GM23338 (cell line): Measurements from ENCODE around the gene EDNRA.

ENCODE experiments used
- CREB1 ChIP-seq: fragments of 250-450 bp; sonication (Bioruptor Pico); IDR thresholded peaks from 2 replicates; pipeline ENCODE4 v1.5.0; 2020; ENCODE audit warnings: low read depth, mild to moderate bottlenecking, moderate library complexity
- EZH2 ChIP-seq: fragments of 200-600 bp; sonication (generic); IDR thresholded peaks from one replicate; pipeline ENCODE4 v1.8.0; 2017; ENCODE audit warnings: antibody characterized with exemption, mild to moderate bottlenecking, low read depth; ENCODE audit not compliant: unreplicated experiment
- EZH2phosphoT487 ChIP-seq: fragments of 200-600 bp; sonication (generic); IDR thresholded peaks from one replicate; pipeline ENCODE4 v1.8.1; 2018; ENCODE audit warnings: antibody characterized with exemption; ENCODE audit not compliant: unreplicated experiment
- JUNB ChIP-seq: IDR thresholded peaks from one replicate; pipeline ENCODE4 v1.6.1; 2016; ENCODE audit warnings: antibody characterized with exemption; ENCODE audit not compliant: unreplicated experiment
- NANOG ChIP-seq: IDR thresholded peaks from 2 replicates; pipeline ENCODE4 v1.6.1; 2016; ENCODE audit warnings: antibody characterized with exemption, borderline replicate concordance
- POLR2AphosphoS5 ChIP-seq: IDR thresholded peaks from 2 replicates; pipeline ENCODE4 v1.6.1; 2016; ENCODE audit warnings: antibody characterized with exemption, low read depth
- STAT1 ChIP-seq: IDR thresholded peaks from one replicate; pipeline ENCODE4 v1.6.1; 2016; ENCODE audit warnings: antibody characterized with exemption; ENCODE audit not compliant: unreplicated experiment
- ZNF114 ChIP-seq: fragments of 250-450 bp; sonication (Bioruptor Pico); IDR thresholded peaks from 2 replicates; pipeline ENCODE4 v1.5.0; 2020; ENCODE audit warnings: mild to moderate bottlenecking, moderate library complexity
- ZNF331 ChIP-seq: fragments of 250-450 bp; sonication (Bioruptor Pico); IDR thresholded peaks from 2 replicates; pipeline ENCODE4 v1.5.0; 2020; ENCODE audit warnings: low read depth, mild to moderate bottlenecking, moderate library complexity
- TF ChIP-seq, protein P1 (sequence below), 2 experiments: fragments of 200-600 bp in 1 of 2; sonication (generic) in 1 of 2; conservative IDR thresholded peaks; 2 replicates each; pipeline versions ENCODE4 v1.5.1 to v1.6.1; 2016 to 2017; ENCODE audit warnings: antibody characterized with exemption in 2 of 2, low read depth in 2 of 2, mild to moderate bottlenecking in 2 of 2, moderate library complexity in 1 of 2
- TF ChIP-seq, protein P2 (sequence below): IDR thresholded peaks from one replicate; pipeline ENCODE4 v1.6.1; 2018; ENCODE audit warnings: antibody characterized with exemption; ENCODE audit not compliant: unreplicated experiment
- TF ChIP-seq, protein P3 (sequence below): fragments of 250-450 bp; sonication (Bioruptor Pico); IDR thresholded peaks from 2 replicates; pipeline ENCODE4 v1.5.0; 2020; ENCODE audit warnings: mild to moderate bottlenecking, moderate library complexity
- TF ChIP-seq, protein P4 (sequence below): IDR thresholded peaks from 2 replicates; pipeline ENCODE4 v1.6.1; 2016; ENCODE audit warnings: antibody characterized with exemption

DNA sequence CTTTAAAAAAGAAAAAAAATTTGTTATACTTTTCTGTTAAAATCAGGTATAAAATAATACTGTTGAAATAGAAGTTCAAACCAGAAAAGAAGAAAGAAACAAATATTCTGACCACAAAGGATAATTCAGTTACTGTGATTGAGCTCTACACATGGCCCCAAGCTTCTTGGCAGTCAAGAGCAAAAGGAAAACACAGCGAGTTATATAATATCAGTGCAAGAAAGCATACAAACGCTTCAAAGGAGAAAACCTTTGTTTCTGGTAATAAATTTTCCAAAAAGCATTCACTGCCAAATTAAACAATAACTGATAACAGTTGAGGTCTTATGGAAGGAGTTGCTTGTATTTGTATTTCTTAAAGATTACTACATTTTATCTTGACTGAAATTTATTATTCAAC, 40.5 kb upstream of the EDNRA start:
- TF ChIP-seq, protein P1, sequence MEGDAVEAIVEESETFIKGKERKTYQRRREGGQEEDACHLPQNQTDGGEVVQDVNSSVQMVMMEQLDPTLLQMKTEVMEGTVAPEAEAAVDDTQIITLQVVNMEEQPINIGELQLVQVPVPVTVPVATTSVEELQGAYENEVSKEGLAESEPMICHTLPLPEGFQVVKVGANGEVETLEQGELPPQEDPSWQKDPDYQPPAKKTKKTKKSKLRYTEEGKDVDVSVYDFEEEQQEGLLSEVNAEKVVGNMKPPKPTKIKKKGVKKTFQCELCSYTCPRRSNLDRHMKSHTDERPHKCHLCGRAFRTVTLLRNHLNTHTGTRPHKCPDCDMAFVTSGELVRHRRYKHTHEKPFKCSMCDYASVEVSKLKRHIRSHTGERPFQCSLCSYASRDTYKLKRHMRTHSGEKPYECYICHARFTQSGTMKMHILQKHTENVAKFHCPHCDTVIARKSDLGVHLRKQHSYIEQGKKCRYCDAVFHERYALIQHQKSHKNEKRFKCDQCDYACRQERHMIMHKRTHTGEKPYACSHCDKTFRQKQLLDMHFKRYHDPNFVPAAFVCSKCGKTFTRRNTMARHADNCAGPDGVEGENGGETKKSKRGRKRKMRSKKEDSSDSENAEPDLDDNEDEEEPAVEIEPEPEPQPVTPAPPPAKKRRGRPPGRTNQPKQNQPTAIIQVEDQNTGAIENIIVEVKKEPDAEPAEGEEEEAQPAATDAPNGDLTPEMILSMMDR (conservative IDR thresholded peaks at IDR 0.05; ENCODE audit: low read depth in 2 of 2) = no peak
- TF ChIP-seq EZH2 = no peak
- TF ChIP-seq, protein P2, sequence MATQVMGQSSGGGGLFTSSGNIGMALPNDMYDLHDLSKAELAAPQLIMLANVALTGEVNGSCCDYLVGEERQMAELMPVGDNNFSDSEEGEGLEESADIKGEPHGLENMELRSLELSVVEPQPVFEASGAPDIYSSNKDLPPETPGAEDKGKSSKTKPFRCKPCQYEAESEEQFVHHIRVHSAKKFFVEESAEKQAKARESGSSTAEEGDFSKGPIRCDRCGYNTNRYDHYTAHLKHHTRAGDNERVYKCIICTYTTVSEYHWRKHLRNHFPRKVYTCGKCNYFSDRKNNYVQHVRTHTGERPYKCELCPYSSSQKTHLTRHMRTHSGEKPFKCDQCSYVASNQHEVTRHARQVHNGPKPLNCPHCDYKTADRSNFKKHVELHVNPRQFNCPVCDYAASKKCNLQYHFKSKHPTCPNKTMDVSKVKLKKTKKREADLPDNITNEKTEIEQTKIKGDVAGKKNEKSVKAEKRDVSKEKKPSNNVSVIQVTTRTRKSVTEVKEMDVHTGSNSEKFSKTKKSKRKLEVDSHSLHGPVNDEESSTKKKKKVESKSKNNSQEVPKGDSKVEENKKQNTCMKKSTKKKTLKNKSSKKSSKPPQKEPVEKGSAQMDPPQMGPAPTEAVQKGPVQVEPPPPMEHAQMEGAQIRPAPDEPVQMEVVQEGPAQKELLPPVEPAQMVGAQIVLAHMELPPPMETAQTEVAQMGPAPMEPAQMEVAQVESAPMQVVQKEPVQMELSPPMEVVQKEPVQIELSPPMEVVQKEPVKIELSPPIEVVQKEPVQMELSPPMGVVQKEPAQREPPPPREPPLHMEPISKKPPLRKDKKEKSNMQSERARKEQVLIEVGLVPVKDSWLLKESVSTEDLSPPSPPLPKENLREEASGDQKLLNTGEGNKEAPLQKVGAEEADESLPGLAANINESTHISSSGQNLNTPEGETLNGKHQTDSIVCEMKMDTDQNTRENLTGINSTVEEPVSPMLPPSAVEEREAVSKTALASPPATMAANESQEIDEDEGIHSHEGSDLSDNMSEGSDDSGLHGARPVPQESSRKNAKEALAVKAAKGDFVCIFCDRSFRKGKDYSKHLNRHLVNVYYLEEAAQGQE = no peak
- TF ChIP-seq, protein P3, sequence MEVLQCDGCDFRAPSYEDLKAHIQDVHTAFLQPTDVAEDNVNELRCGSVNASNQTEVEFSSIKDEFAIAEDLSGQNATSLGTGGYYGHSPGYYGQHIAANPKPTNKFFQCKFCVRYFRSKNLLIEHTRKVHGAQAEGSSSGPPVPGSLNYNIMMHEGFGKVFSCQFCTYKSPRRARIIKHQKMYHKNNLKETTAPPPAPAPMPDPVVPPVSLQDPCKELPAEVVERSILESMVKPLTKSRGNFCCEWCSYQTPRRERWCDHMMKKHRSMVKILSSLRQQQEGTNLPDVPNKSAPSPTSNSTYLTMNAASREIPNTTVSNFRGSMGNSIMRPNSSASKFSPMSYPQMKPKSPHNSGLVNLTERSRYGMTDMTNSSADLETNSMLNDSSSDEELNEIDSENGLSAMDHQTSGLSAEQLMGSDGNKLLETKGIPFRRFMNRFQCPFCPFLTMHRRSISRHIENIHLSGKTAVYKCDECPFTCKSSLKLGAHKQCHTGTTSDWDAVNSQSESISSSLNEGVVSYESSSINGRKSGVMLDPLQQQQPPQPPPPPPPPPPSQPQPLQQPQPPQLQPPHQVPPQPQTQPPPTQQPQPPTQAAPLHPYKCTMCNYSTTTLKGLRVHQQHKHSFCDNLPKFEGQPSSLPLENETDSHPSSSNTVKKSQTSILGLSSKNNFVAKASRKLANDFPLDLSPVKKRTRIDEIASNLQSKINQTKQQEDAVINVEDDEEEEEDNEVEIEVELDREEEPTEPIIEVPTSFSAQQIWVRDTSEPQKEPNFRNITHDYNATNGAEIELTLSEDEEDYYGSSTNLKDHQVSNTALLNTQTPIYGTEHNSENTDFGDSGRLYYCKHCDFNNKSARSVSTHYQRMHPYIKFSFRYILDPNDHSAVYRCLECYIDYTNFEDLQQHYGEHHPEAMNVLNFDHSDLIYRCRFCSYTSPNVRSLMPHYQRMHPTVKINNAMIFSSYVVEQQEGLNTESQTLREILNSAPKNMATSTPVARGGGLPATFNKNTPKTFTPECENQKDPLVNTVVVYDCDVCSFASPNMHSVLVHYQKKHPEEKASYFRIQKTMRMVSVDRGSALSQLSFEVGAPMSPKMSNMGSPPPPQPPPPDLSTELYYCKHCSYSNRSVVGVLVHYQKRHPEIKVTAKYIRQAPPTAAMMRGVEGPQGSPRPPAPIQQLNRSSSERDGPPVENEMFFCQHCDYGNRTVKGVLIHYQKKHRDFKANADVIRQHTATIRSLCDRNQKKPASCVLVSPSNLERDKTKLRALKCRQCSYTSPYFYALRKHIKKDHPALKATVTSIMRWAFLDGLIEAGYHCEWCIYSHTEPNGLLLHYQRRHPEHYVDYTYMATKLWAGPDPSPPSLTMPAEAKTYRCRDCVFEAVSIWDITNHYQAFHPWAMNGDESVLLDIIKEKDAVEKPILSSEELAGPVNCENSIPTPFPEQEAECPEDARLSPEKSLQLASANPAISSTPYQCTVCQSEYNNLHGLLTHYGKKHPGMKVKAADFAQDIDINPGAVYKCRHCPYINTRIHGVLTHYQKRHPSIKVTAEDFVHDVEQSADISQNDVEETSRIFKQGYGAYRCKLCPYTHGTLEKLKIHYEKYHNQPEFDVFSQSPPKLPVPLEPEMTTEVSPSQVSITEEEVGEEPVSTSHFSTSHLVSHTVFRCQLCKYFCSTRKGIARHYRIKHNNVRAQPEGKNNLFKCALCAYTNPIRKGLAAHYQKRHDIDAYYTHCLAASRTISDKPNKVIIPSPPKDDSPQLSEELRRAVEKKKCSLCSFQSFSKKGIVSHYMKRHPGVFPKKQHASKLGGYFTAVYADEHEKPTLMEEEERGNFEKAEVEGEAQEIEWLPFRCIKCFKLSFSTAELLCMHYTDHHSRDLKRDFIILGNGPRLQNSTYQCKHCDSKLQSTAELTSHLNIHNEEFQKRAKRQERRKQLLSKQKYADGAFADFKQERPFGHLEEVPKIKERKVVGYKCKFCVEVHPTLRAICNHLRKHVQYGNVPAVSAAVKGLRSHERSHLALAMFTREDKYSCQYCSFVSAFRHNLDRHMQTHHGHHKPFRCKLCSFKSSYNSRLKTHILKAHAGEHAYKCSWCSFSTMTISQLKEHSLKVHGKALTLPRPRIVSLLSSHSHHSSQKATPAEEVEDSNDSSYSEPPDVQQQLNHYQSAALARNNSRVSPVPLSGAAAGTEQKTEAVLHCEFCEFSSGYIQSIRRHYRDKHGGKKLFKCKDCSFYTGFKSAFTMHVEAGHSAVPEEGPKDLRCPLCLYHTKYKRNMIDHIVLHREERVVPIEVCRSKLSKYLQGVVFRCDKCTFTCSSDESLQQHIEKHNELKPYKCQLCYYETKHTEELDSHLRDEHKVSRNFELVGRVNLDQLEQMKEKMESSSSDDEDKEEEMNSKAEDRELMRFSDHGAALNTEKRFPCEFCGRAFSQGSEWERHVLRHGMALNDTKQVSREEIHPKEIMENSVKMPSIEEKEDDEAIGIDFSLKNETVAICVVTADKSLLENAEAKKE = no peak
- TF ChIP-seq JUNB = no peak
- TF ChIP-seq POLR2AphosphoS5 = no peak
- no peak for TF ChIP-seq ZNF114
- no peak for TF ChIP-seq CREB1 (CRISPR knock-in tag)
- TF ChIP-seq EZH2phosphoT487 = no peak
- TF ChIP-seq, protein P4, sequence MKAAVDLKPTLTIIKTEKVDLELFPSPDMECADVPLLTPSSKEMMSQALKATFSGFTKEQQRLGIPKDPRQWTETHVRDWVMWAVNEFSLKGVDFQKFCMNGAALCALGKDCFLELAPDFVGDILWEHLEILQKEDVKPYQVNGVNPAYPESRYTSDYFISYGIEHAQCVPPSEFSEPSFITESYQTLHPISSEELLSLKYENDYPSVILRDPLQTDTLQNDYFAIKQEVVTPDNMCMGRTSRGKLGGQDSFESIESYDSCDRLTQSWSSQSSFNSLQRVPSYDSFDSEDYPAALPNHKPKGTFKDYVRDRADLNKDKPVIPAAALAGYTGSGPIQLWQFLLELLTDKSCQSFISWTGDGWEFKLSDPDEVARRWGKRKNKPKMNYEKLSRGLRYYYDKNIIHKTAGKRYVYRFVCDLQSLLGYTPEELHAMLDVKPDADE = no peak
- TF ChIP-seq NANOG = no peak
- no peak for TF ChIP-seq STAT1
- no peak for TF ChIP-seq ZNF331 (CRISPR knock-in tag)
